ENCODE data around the gene ANKK1.

DNA sequence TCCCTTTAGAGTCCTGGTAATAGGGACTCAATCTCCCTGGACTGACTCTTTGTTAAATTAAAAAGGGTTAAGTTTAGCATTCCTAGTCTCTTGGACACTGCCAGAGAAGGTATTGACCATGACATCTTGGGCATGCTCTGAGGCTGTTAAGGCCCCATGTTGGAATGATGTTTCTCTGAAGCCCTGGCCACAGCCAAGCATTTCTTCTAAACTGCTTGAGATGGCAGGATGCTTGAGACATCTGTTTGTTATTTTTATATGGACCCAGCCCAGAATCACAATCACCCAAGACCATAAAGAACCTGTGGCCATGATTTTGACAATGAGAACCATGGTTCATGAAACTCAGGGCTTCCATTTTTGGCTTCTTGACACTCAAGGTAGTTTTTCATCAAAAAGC, 5.5 kb upstream of the ANKK1 start:
- TF ChIP-seq, protein P1, sequence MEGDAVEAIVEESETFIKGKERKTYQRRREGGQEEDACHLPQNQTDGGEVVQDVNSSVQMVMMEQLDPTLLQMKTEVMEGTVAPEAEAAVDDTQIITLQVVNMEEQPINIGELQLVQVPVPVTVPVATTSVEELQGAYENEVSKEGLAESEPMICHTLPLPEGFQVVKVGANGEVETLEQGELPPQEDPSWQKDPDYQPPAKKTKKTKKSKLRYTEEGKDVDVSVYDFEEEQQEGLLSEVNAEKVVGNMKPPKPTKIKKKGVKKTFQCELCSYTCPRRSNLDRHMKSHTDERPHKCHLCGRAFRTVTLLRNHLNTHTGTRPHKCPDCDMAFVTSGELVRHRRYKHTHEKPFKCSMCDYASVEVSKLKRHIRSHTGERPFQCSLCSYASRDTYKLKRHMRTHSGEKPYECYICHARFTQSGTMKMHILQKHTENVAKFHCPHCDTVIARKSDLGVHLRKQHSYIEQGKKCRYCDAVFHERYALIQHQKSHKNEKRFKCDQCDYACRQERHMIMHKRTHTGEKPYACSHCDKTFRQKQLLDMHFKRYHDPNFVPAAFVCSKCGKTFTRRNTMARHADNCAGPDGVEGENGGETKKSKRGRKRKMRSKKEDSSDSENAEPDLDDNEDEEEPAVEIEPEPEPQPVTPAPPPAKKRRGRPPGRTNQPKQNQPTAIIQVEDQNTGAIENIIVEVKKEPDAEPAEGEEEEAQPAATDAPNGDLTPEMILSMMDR (IDR thresholded peaks at IDR 0.05; ENCODE audit: poor library complexity): no peak
- no peak for TF ChIP-seq EZH2 (IDR thresholded peaks at IDR 0.05; ENCODE audit: borderline replicate concordance)

All from hepatocyte (in vitro differentiated cells).